Naive B cell (primary cell): Measurements from ENCODE around the gene MBIP. TPM values are rescaled to one million over a fixed set of nuclear protein-coding genes. Genes with fewer than 3 reads are reported as not detected.

Experiments used
- ATAC-seq, 2 donors: fragments of 150-1000 bp; cut with Tn5 transposase; 2 replicates each; pipeline ENCODE4 v1.10.0; 2021; ENCODE audit warnings: low read depth in 2 of 2, mild to moderate bottlenecking in 2 of 2, moderate library complexity in 2 of 2
- DNase-seq: peaks from one replicate; pipeline ENCODE4 v3.0.0; 2022
- H3K27ac Mint-ChIP-seq, 6 donors: one replicate each; pipeline ENCODE4 v1.8.0; 2020 to 2022; ENCODE audit warnings: mild to moderate bottlenecking in 6 of 6, mixed read lengths in 6 of 6, moderate library complexity in 5 of 6, inconsistent platforms in 2 of 6
- H3K27me3 Mint-ChIP-seq, 3 donors: one replicate each; pipeline ENCODE4 v1.8.0; 2021 to 2022; ENCODE audit warnings: mixed read lengths in 3 of 3, mild to moderate bottlenecking in 1 of 3
- H3K36me3 Mint-ChIP-seq, 2 donors: one replicate each; pipeline ENCODE4 v1.8.0; 2020 to 2022; ENCODE audit warnings: mixed read lengths in 2 of 2, inconsistent platforms in 1 of 2, mild to moderate bottlenecking in 1 of 2
- H3K4me1 Mint-ChIP-seq, 3 donors: one replicate each; pipeline ENCODE4 v1.8.0; 2020 to 2022; ENCODE audit warnings: mixed read lengths in 3 of 3, inconsistent platforms in 1 of 3, mild to moderate bottlenecking in 1 of 3, moderate library complexity in 1 of 3
- H3K4me3 Mint-ChIP-seq, 8 donors: one replicate each; pipeline ENCODE4 v1.8.0; 2020 to 2022; ENCODE audit warnings: mild to moderate bottlenecking in 8 of 8, mixed read lengths in 8 of 8, moderate library complexity in 8 of 8, inconsistent platforms in 2 of 8
- H3K9me3 Mint-ChIP-seq, 7 donors: one replicate each; pipeline ENCODE4 v1.8.0; 2020 to 2022; ENCODE audit warnings: mixed read lengths in 7 of 7, mild to moderate bottlenecking in 5 of 7, inconsistent platforms in 2 of 7, moderate library complexity in 1 of 7
- polyA plus RNA-seq, 6 donors: library from polyadenylated mRNA; unstranded; fragments of 300-500 nt; fragmentation: Illumina TruSeq; gene quantifications; one replicate each; pipeline ENCODE4 v1.2.3, GENCODE V29; 2021; ENCODE audit warnings: low read depth in 6 of 6

The MBIP gene
- polyA plus RNA-seq, 6 donors from 2014 or later = 8.6 to 17.7 (median 13.3) TPM

- no peak for DNase-seq
- Mint-ChIP-seq H3K9me3 (peaks cover 0 to 5% (median 0%) of the 10 kb centered on the region in 7 donors), H3K36me3 (peaks cover 0 to 5% of the 10 kb centered on the region in 2 donors), H3K4me3 (peak overlapping the region in 6 of 8 donors; percentile 30 to 78 (median 46)), H3K4me1 (peaks cover 6 to 14% (median 10%) of the 10 kb centered on the region in 3 donors), H3K27ac (peak overlapping the region in 1 of 6 donors; percentile 49), H3K27me3 (peaks cover 47 to 57% (median 56%) of the 10 kb centered on the region in 3 donors)
- no peak for ATAC-seq
These were observed 48.2 kb downstream of the MBIP start for GRCh38 chr14:36271939-36272907.

- no peak for ATAC-seq
- peaks cover 53 to 60% (median 53%) of the 10 kb centered on the region in 3 donors for H3K27me3 Mint-ChIP-seq
- no peak for DNase-seq
- peaks cover 6 to 14% (median 10%) of the 10 kb centered on the region in 3 donors for H3K4me1 Mint-ChIP-seq
- H3K9me3 Mint-ChIP-seq = peaks cover 0 to 5% (median 0%) of the 10 kb centered on the region in 7 donors
- peaks cover 0 to 5% of the 10 kb centered on the region in 2 donors for H3K36me3 Mint-ChIP-seq
- no peak overlapping the region for H3K4me3 Mint-ChIP-seq
- no peak overlapping the region for H3K27ac Mint-ChIP-seq
These were observed 49.2 kb downstream of the MBIP start for GRCh38 chr14:36271222-36271621.

- DNase-seq = no peak
- Mint-ChIP-seq H3K4me1 (peaks cover 6 to 14% (median 10%) of the 10 kb centered on the region in 3 donors), H3K27ac (no peak overlapping the region), H3K9me3 (peaks cover 0 to 5% (median 0%) of the 10 kb centered on the region in 7 donors), H3K4me3 (no peak overlapping the region), H3K36me3 (peaks cover 0 to 5% of the 10 kb centered on the region in 2 donors), H3K27me3 (peaks cover 59 to 64% (median 63%) of the 10 kb centered on the region in 3 donors)
- ATAC-seq = no peak
These were observed 50.2 kb downstream of the MBIP start for GRCh38 chr14:36270191-36270590.

- Mint-ChIP-seq H3K4me1 (peaks cover 6 to 13% (median 9%) of the 10 kb centered on the region in 3 donors), H3K4me3 (no peak overlapping the region), H3K9me3 (no peaks in the 10 kb centered on the region), H3K27ac (no peak overlapping the region), H3K27me3 (peaks cover 47 to 66% (median 58%) of the 10 kb centered on the region in 3 donors), H3K36me3 (peaks cover 0 to 5% of the 10 kb centered on the region in 2 donors)
- DNase-seq (no peak), ATAC-seq (no peak)
These were observed 52.3 kb downstream of the MBIP start for GRCh38 chr14:36268121-36268520.

GRCh38 chr14:36264595-36264994 lies 55.8 kb downstream of the MBIP start:
- ATAC-seq (no peak), DNase-seq (no peak)
- Mint-ChIP-seq H3K4me1 (no peaks in the 10 kb centered on the region), H3K9me3 (no peaks in the 10 kb centered on the region), H3K27ac (no peak overlapping the region), H3K4me3 (no peak overlapping the region), H3K27me3 (peaks cover 22 to 32% (median 31%) of the 10 kb centered on the region in 3 donors), H3K36me3 (no peaks in the 10 kb centered on the region)

- DNase-seq (no peak), ATAC-seq (no peak)
- peaks cover 17 to 31% (median 27%) of the 10 kb centered on the region in 3 donors for H3K27me3 Mint-ChIP-seq
- no peaks in the 10 kb centered on the region for H3K9me3 Mint-ChIP-seq
- H3K36me3 Mint-ChIP-seq = no peaks in the 10 kb centered on the region
- no peak overlapping the region for H3K27ac Mint-ChIP-seq
- no peak overlapping the region for H3K4me3 Mint-ChIP-seq
- no peaks in the 10 kb centered on the region for H3K4me1 Mint-ChIP-seq
These were observed 56.3 kb downstream of the MBIP start for GRCh38 chr14:36264107-36264506.

GRCh38 chr14:36260970-36261640 lies 59.3 kb downstream of the MBIP start:
- peaks cover 6 to 20% (median 20%) of the 10 kb centered on the region in 3 donors for H3K27me3 Mint-ChIP-seq
- H3K36me3 Mint-ChIP-seq = no peaks in the 10 kb centered on the region
- H3K4me1 Mint-ChIP-seq = no peaks in the 10 kb centered on the region
- H3K4me3 Mint-ChIP-seq = no peak overlapping the region
- no peaks in the 10 kb centered on the region for H3K9me3 Mint-ChIP-seq
- ATAC-seq (no peak), DNase-seq (no peak)
- H3K27ac Mint-ChIP-seq = no peak overlapping the region

GRCh38 chr14:36258241-36258640 lies 62.2 kb downstream of the MBIP start:
- ATAC-seq (no peak), DNase-seq (no peak)
- no peak overlapping the region for H3K27ac Mint-ChIP-seq
- H3K27me3 Mint-ChIP-seq = peaks cover 0 to 6% (median 1%) of the 10 kb centered on the region in 3 donors
- H3K4me3 Mint-ChIP-seq = no peak overlapping the region
- no peaks in the 10 kb centered on the region for H3K4me1 Mint-ChIP-seq
- no peaks in the 10 kb centered on the region for H3K36me3 Mint-ChIP-seq
- no peaks in the 10 kb centered on the region for H3K9me3 Mint-ChIP-seq

GRCh38 chr14:36256126-36256801 lies 64.2 kb downstream of the MBIP start:
- Mint-ChIP-seq H3K9me3 (no peaks in the 10 kb centered on the region), H3K4me3 (no peak overlapping the region), H3K36me3 (no peaks in the 10 kb centered on the region), H3K27me3 (peaks cover 0 to 10% (median 0%) of the 10 kb centered on the region in 3 donors), H3K4me1 (no peaks in the 10 kb centered on the region), H3K27ac (no peak overlapping the region)
- no peak for ATAC-seq
- DNase-seq = no peak

- H3K9me3 Mint-ChIP-seq = peaks cover 0 to 11% (median 5%) of the 10 kb centered on the region in 7 donors
- no peaks in the 10 kb centered on the region for H3K4me1 Mint-ChIP-seq
- peaks cover 0 to 10% (median 0%) of the 10 kb centered on the region in 3 donors for H3K27me3 Mint-ChIP-seq
- DNase-seq = no peak
- H3K27ac Mint-ChIP-seq = no peak overlapping the region
- ATAC-seq = no peak
- H3K4me3 Mint-ChIP-seq = no peak overlapping the region
- no peaks in the 10 kb centered on the region for H3K36me3 Mint-ChIP-seq
These were observed 66.3 kb downstream of the MBIP start for GRCh38 chr14:36254020-36254624.
